BLaER1 treated with 17β-estradiol and CSF1 and Interleukin-3, amounts not matched to agents 10 nM and 100 nM (cell line): ENCODE data around the gene FLT4.

Experiments used
- H3K27ac ChIP-seq, 11 experiments: shearing (Covaris generic); formaldehyde crosslinking; 2 replicates each; pipeline ENCODE4 v1.8.1; 2022
- H3K27me3 ChIP-seq, 11 experiments: shearing (Covaris generic); formaldehyde crosslinking; 2 replicates each; pipeline ENCODE4 v1.8.1; 2022
- H3K36me3 ChIP-seq, 11 experiments: shearing (Covaris generic); formaldehyde crosslinking; 2 replicates each; pipeline ENCODE4 v1.8.1; 2022
- H3K4me1 ChIP-seq, 10 experiments: shearing (Covaris generic); formaldehyde crosslinking; 2 replicates each; pipeline ENCODE4 v1.8.1; 2022
- H3K4me2 ChIP-seq, 11 experiments: shearing (Covaris generic); formaldehyde crosslinking; 2 replicates each; pipeline ENCODE4 v1.8.1; 2022
- H3K4me3 ChIP-seq, 10 experiments: shearing (Covaris generic); formaldehyde crosslinking; 2 replicates each; pipeline ENCODE4 v1.8.1; 2022
- H3K9ac ChIP-seq, 11 experiments: shearing (Covaris generic); formaldehyde crosslinking; 2 replicates each; pipeline ENCODE4 v1.8.1; 2022
- H3K9me3 ChIP-seq, 11 experiments: shearing (Covaris generic); formaldehyde crosslinking; replicated peaks in 1 of 11; 2 replicates each; pipeline ENCODE4 v1.8.1; 2022
- H4K20me1 ChIP-seq, 11 experiments: shearing (Covaris generic); formaldehyde crosslinking; 2 replicates each; pipeline ENCODE4 v1.8.1; 2022
- Cebpa-rat ChIP-seq, 11 experiments: shearing (Covaris generic); IDR thresholded peaks; 2 replicates each; pipeline ENCODE4 v1.8.1; 2022

FLT4 gene

GRCh38 chr5:180636016-180636402 lies 13.4 kb downstream of the FLT4 start:
- H3K27me3 ChIP-seq, result no peaks in the 10 kb centered on the region
- H3K4me3 ChIP-seq, result no peak overlapping the region
- peak overlapping the region in 7 of 11 experiments; percentile 6 to 53 (median 45); a peak in 8 of 22 replicates for H3K4me2 ChIP-seq
- H3K36me3 ChIP-seq, result no peaks in the 10 kb centered on the region
- H3K9ac ChIP-seq, result no peak overlapping the region
- no peaks in the 10 kb centered on the region for H3K9me3 ChIP-seq
- TF ChIP-seq Cebpa-rat (IDR thresholded peaks at IDR 0.05), result no peak
- H3K27ac ChIP-seq, result no peak overlapping the region
- no peaks in the 10 kb centered on the region for H4K20me1 ChIP-seq
- peaks cover 18 to 68% (median 61%) of the 10 kb centered on the region in 10 experiments; a peak in 19 of 20 replicates for H3K4me1 ChIP-seq

GRCh38 chr5:180633283-180634177 lies 15.9 kb downstream of the FLT4 start:
- peak overlapping the region in 5 of 11 experiments; percentile 6 to 54 (median 35); a peak in 6 of 22 replicates for H3K9ac ChIP-seq
- H3K27me3 ChIP-seq, result no peaks in the 10 kb centered on the region
- no peak for TF ChIP-seq Cebpa-rat (IDR thresholded peaks at IDR 0.05)
- peaks cover 11 to 52% (median 45%) of the 10 kb centered on the region in 10 experiments; a peak in 19 of 20 replicates for H3K4me1 ChIP-seq
- H3K9me3 ChIP-seq, result no peaks in the 10 kb centered on the region
- H3K27ac ChIP-seq, result peak overlapping the region in 8 of 11 experiments; percentile 10 to 76 (median 64); a peak in 15 of 22 replicates
- no peak overlapping the region for H3K4me3 ChIP-seq
- no peaks in the 10 kb centered on the region for H4K20me1 ChIP-seq
- no peaks in the 10 kb centered on the region for H3K36me3 ChIP-seq
- H3K4me2 ChIP-seq, result peak overlapping the region in 10 of 11 experiments; percentile 44 to 90 (median 82); a peak in 19 of 22 replicates

- no peaks in the 10 kb centered on the region for H3K27me3 ChIP-seq
- H3K4me3 ChIP-seq, result no peak overlapping the region
- peak overlapping the region in 6 of 11 experiments; percentile 6 to 54 (median 30); a peak in 9 of 22 replicates for H3K9ac ChIP-seq
- H3K9me3 ChIP-seq, result no peaks in the 10 kb centered on the region
- no peaks in the 10 kb centered on the region for H4K20me1 ChIP-seq
- no peak for TF ChIP-seq Cebpa-rat (IDR thresholded peaks at IDR 0.05)
- no peaks in the 10 kb centered on the region for H3K36me3 ChIP-seq
- H3K4me2 ChIP-seq, result peak overlapping the region; percentile 37 to 90 (median 81)
- H3K27ac ChIP-seq, result peak overlapping the region in 7 of 11 experiments; percentile 45 to 76 (median 66); a peak in 15 of 22 replicates
- H3K4me1 ChIP-seq, result peaks cover 11 to 51% (median 41%) of the 10 kb centered on the region in 10 experiments; a peak in 19 of 20 replicates
Observed at GRCh38 chr5:180632768-180633167, 16.6 kb downstream of the FLT4 start.

DNA sequence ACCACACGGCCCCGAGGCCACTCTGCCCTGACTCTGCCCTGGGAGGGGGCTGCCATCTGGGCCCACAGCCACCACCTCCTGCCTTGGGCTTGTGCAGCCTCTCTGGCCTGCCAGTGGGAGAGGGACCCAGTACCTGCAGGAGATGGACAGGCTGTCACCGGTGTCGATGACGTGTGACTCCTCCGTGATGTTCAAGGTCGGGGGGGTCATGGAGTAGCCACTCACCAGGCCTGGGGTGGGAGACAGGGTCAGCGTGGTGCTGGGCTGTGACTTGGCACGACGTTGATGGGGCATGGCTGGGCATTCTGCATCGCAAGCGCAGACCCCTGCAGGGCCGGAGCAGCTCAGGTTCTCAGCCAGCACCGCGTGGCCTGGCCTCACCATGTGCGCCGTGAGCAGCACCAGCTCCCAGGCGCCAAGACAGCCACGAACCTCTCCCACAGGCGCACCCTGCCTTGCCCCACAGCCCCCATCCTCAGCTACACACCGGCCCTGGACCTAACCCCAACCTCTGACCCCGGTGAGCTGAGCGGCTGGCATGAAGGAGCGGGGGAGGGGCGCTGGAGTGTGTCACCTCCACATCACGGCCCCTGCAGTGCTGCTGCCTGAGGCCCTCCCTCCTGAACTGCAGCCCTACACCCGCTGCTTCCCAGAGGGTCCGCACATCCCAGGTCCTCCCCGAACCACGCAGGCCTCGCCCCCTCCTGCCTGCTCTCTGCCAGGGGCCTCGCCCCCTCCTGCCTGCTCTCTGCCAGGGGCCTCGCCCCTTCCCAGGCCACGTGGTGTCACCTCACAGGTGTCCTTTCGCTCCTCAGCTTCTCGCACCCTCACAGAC lies 17.6 kb downstream of the FLT4 start:
- Histone ChIP-seq H3K27me3 (no peaks in the 10 kb centered on the region), H3K9me3 (no peaks in the 10 kb centered on the region), H3K4me1 (peaks cover 11 to 57% (median 48%) of the 10 kb centered on the region in 10 experiments; a peak in 19 of 20 replicates), H3K27ac (peak overlapping the region in 8 of 11 experiments; percentile 35 to 80 (median 68); a peak in 15 of 22 replicates), H3K4me2 (peak overlapping the region in 10 of 11 experiments; percentile 37 to 90 (median 82); a peak in 20 of 22 replicates), H3K4me3 (no peak overlapping the region), H3K36me3 (no peaks in the 10 kb centered on the region), H4K20me1 (no peaks in the 10 kb centered on the region), H3K9ac (peak overlapping the region in 6 of 11 experiments; percentile 26 to 64 (median 54); a peak in 11 of 22 replicates)
- no peak for TF ChIP-seq Cebpa-rat (IDR thresholded peaks at IDR 0.05)

GRCh38 chr5:180630426-180630825 lies 19.0 kb downstream of the FLT4 start:
- no peak for TF ChIP-seq Cebpa-rat (IDR thresholded peaks at IDR 0.05)
- H3K27ac ChIP-seq, result no peak overlapping the region
- peaks cover 11 to 61% (median 56%) of the 10 kb centered on the region in 10 experiments; a peak in 19 of 20 replicates for H3K4me1 ChIP-seq
- H3K4me2 ChIP-seq, result no peak overlapping the region
- no peaks in the 10 kb centered on the region for H3K9me3 ChIP-seq
- H3K27me3 ChIP-seq, result no peaks in the 10 kb centered on the region
- H4K20me1 ChIP-seq, result no peaks in the 10 kb centered on the region
- H3K4me3 ChIP-seq, result no peak overlapping the region
- no peaks in the 10 kb centered on the region for H3K36me3 ChIP-seq
- no peak overlapping the region for H3K9ac ChIP-seq

- no peak overlapping the region for H3K27ac ChIP-seq
- no peak overlapping the region for H3K4me3 ChIP-seq
- H3K27me3 ChIP-seq, result no peaks in the 10 kb centered on the region
- H3K4me2 ChIP-seq, result no peak overlapping the region
- peaks cover 11 to 66% (median 61%) of the 10 kb centered on the region in 10 experiments; a peak in 19 of 20 replicates for H3K4me1 ChIP-seq
- H4K20me1 ChIP-seq, result no peaks in the 10 kb centered on the region
- no peak for TF ChIP-seq Cebpa-rat (IDR thresholded peaks at IDR 0.05)
- H3K36me3 ChIP-seq, result no peaks in the 10 kb centered on the region
- no peak overlapping the region for H3K9ac ChIP-seq
- no peaks in the 10 kb centered on the region for H3K9me3 ChIP-seq
Observed at GRCh38 chr5:180629831-180630382, 19.5 kb downstream of the FLT4 start.

DNA sequence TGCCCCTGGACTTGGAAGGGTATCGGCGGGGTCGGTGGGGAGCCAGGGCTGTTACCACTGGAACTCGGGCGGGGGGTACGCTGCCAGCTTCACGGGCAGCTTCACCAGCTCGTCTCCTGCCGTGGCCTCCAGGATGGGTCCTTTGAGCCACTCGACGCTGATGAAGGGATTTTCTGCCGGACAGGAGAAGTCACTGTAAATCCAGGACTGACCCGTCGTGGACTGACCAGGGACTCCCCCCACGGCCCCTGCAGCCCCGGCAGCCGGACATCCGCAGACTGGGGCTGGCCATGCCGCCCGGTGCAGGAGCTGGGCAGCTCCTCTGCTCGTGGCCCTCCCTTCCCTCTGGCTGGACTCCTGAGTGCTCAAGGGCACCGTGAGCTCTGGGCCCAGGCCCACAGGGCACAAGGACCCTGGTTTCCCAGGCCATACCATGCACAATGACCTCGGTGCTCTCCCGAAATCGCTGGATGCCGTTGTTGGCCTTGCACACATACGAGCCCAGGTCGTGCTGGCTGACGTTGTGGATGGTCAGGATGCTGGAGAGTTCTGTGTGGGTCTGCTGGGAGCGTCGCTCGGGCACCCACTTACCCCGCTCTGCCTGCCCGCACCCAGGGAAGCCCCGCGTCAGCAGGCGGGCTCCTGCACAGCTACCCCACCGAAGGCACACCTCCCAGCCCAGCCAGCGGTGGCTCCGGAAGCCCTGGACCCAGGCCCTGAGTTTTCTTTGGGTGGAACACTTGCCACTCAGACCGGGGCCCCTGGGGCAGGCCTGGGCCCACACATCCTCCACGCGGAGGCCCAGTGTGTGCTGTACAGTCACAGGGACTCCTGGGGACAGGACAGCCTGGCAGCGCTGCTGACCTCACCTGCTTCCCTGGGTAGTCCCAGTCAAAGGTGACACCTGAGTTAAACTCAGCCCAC lies 20.3 kb downstream of the FLT4 start:
- H3K27me3 ChIP-seq, result no peaks in the 10 kb centered on the region
- H3K4me2 ChIP-seq, result no peak overlapping the region
- no peaks in the 10 kb centered on the region for H3K9me3 ChIP-seq
- H3K4me1 ChIP-seq, result peaks cover 11 to 72% (median 66%) of the 10 kb centered on the region in 10 experiments; a peak in 19 of 20 replicates
- no peak overlapping the region for H3K9ac ChIP-seq
- H3K4me3 ChIP-seq, result no peak overlapping the region
- H3K36me3 ChIP-seq, result no peaks in the 10 kb centered on the region
- no peak overlapping the region for H3K27ac ChIP-seq
- TF ChIP-seq Cebpa-rat (IDR thresholded peaks at IDR 0.05), result no peak
- H4K20me1 ChIP-seq, result no peaks in the 10 kb centered on the region

DNA sequence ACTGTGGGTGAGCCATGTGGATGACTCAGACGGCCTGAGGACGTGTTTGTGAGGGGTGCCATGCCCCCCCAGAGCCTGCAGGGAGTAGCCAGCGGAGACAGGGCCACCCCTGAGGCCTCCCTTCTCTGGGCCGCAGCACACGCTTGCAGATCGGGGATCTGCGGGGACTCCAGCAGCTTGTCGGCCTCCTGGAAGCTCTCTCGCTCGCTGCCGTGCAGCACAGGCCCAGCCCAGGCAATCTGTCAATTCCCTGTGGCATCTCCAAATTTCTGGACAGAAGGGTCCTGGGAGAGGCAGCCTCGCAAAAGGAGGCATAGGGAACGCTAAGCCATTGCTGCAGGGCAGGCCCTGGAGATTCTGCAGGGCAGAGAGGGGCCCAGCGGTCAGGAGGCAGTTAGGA lies 21.2 kb downstream of the FLT4 start:
- H4K20me1 ChIP-seq, result no peaks in the 10 kb centered on the region
- H3K9me3 ChIP-seq, result no peaks in the 10 kb centered on the region
- H3K27me3 ChIP-seq, result no peaks in the 10 kb centered on the region
- no peaks in the 10 kb centered on the region for H3K36me3 ChIP-seq
- no peak overlapping the region for H3K27ac ChIP-seq
- H3K4me1 ChIP-seq, result peaks cover 17 to 72% (median 65%) of the 10 kb centered on the region in 10 experiments; a peak in 19 of 20 replicates
- TF ChIP-seq Cebpa-rat (IDR thresholded peaks at IDR 0.05), result no peak
- H3K9ac ChIP-seq, result no peak overlapping the region
- H3K4me2 ChIP-seq, result peak overlapping the region in 7 of 11 experiments; percentile 38 to 72 (median 51); a peak in 2 of 22 replicates
- H3K4me3 ChIP-seq, result no peak overlapping the region
